HAP-1 (cell line): ENCODE measurements around the gene OPTN.
"Not testable (repeated sequence)": the region's sequence is repeated elsewhere in the genome, so short reads cannot be mapped to it uniquely, and the experiment has no call there.

Source experiments
- DNase-seq, 2 experiments: peaks; one replicate each; pipeline ENCODE4 v3.0.0-alpha.2; 2016 to 2020; ENCODE audit warnings: low spot score in 2 of 2
- H3K27me3 ChIP-seq: fragments of 250-450 bp; sonication (Bioruptor Pico); 2 replicates; pipeline ENCODE4 v1.5.1; 2020; ENCODE audit warnings: low read depth, mild to moderate bottlenecking, moderate library complexity
- H3K36me3 ChIP-seq: fragments of 250-450 bp; sonication (Bioruptor Pico); replicated peaks from 2 replicates; pipeline ENCODE4 v1.5.1; 2020; ENCODE audit warnings: mild to moderate bottlenecking
- H3K4me1 ChIP-seq: fragments of 250-450 bp; sonication (Bioruptor Pico); 2 replicates; pipeline ENCODE4 v1.5.1; 2020; ENCODE audit warnings: mild to moderate bottlenecking
- H3K4me3 ChIP-seq: fragments of 250-450 bp; sonication (Bioruptor Pico); 2 replicates; pipeline ENCODE4 v1.5.1; 2020; ENCODE audit warnings: mild to moderate bottlenecking, moderate library complexity
- H3K9me3 ChIP-seq: fragments of 250-450 bp; sonication (Bioruptor Pico); 2 replicates; pipeline ENCODE4 v1.5.1; 2020; ENCODE audit warnings: mild to moderate bottlenecking, moderate library complexity
- in situ Hi-C: fragments of 300-500 bp; cut with MboI; formaldehyde crosslinking; loops from 3 replicates; pipeline ENCODE4 v1.14.3; 2020; ENCODE audit warnings: low sequenced_read_pairs, inconsistent platforms, mixed read lengths

Gene OPTN

GRCh38 chr10:13155860-13156259, 55.9 kb downstream of the OPTN start:
- H3K4me1 ChIP-seq, in situ Hi-C loops, DNase-seq, H3K36me3 ChIP-seq, H3K27me3 ChIP-seq, H3K4me3 ChIP-seq, H3K9me3 ChIP-seq: not testable (repeated sequence)

GRCh38 chr10:13158401-13158800, 58.4 kb downstream of the OPTN start:
- Histone ChIP-seq H3K27me3 (no peaks in the 10 kb centered on the region), H3K4me1 (peaks cover 7% of the 10 kb centered on the region), H3K4me3 (no peak overlapping the region), H3K36me3 (peaks cover 3% of the 10 kb centered on the region), H3K9me3 (no peaks in the 10 kb centered on the region)
- in situ Hi-C loops, result no loop called here
- peak in 1 of 2 experiments; percentile 17 for DNase-seq

GRCh38 chr10:13160934-13161856, 61.2 kb downstream of the OPTN start, which contains the start of gene MCM10:
MCM10 (plus strand) TSS chr10:13161558; CDS start chr10:13164203, 2,645 bp downstream.
- in situ Hi-C loops, result no loop called here

GRCh38 chr10:13161857-13162271, 61.9 kb downstream of the OPTN start:
- Histone ChIP-seq H3K4me3 (peak overlapping the region; percentile 77), H3K36me3 (peaks cover 22% of the 10 kb centered on the region), H3K27me3 (no peaks in the 10 kb centered on the region), H3K9me3 (no peaks in the 10 kb centered on the region), H3K4me1 (peaks cover 9% of the 10 kb centered on the region)
- DNase-seq, result peak; percentile 8 to 39
- in situ Hi-C loops, result no loop called here

More at GRCh38 chr10:13160934-13161856, 61.2 kb downstream of the OPTN start, which contains the start of gene MCM10:
- Histone ChIP-seq H3K9me3 (no peaks in the 10 kb centered on the region), H3K4me1 (peaks cover 9% of the 10 kb centered on the region), H3K4me3 (peak within 1 kb of the TSS; percentile 77), H3K36me3 (peaks cover 17% of the 10 kb centered on the region), H3K27me3 (no peaks in the 10 kb centered on the region)
- peak; percentile 98 to 100 for DNase-seq

GRCh38 chr10:13163859-13164258, 63.9 kb downstream of the OPTN start:
- H3K9me3 ChIP-seq, result no peaks in the 10 kb centered on the region
- H3K27me3 ChIP-seq, result no peaks in the 10 kb centered on the region
- H3K36me3 ChIP-seq, result peaks cover 42% of the 10 kb centered on the region
- no peak overlapping the region for H3K4me3 ChIP-seq
- in situ Hi-C loops, result no loop called here
- peaks cover 9% of the 10 kb centered on the region for H3K4me1 ChIP-seq
- DNase-seq, result no peak

GRCh38 chr10:13165177-13165576, 65.2 kb downstream of the OPTN start:
- DNase-seq, result no peak
- Histone ChIP-seq H3K27me3 (no peaks in the 10 kb centered on the region), H3K36me3 (peaks cover 49% of the 10 kb centered on the region)

GRCh38 chr10:13167568-13167967, 67.6 kb downstream of the OPTN start:
- DNase-seq, result no peak
- Histone ChIP-seq H3K4me3 (no peak overlapping the region), H3K27me3 (no peaks in the 10 kb centered on the region), H3K36me3 (peaks cover 72% of the 10 kb centered on the region), H3K4me1 (peaks cover 5% of the 10 kb centered on the region; the same call in 1 of the 2 replicates), H3K9me3 (no peaks in the 10 kb centered on the region)
- in situ Hi-C loops, result no loop called here

More at GRCh38 chr10:13165177-13165576, 65.2 kb downstream of the OPTN start:
- no peaks in the 10 kb centered on the region for H3K9me3 ChIP-seq
- H3K4me1 ChIP-seq, result peaks cover 9% of the 10 kb centered on the region
- in situ Hi-C loops, result no loop called here
- no peak overlapping the region for H3K4me3 ChIP-seq

GRCh38 chr10:13168781-13169180, 68.8 kb downstream of the OPTN start:
- in situ Hi-C loops, result no loop called here
- Histone ChIP-seq H3K9me3 (no peaks in the 10 kb centered on the region), H3K4me1 (no peaks in the 10 kb centered on the region), H3K27me3 (no peaks in the 10 kb centered on the region), H3K4me3 (no peak overlapping the region), H3K36me3 (peaks cover 78% of the 10 kb centered on the region)
- no peak for DNase-seq

- no peak for DNase-seq
- Histone ChIP-seq H3K27me3 (no peaks in the 10 kb centered on the region), H3K36me3 (peaks cover 87% of the 10 kb centered on the region), H3K9me3 (no peaks in the 10 kb centered on the region), H3K4me3 (no peak overlapping the region), H3K4me1 (no peaks in the 10 kb centered on the region)
- in situ Hi-C loops, result no loop called here
Observed at GRCh38 chr10:13173616-13174015, 73.7 kb downstream of the OPTN start.

- no peaks in the 10 kb centered on the region for H3K9me3 ChIP-seq
- H3K27me3 ChIP-seq, result no peaks in the 10 kb centered on the region
- in situ Hi-C loops, result no loop called here
- H3K36me3 ChIP-seq, result peaks cover 97% of the 10 kb centered on the region
- no peaks in the 10 kb centered on the region for H3K4me1 ChIP-seq
- no peak overlapping the region for H3K4me3 ChIP-seq
- no peak for DNase-seq
Observed at GRCh38 chr10:13180788-13181187, 80.8 kb downstream of the OPTN start.

GRCh38 chr10:13182424-13182823, 82.5 kb downstream of the OPTN start:
- H3K4me1 ChIP-seq, result no peaks in the 10 kb centered on the region
- H3K27me3 ChIP-seq, result no peaks in the 10 kb centered on the region
- peaks cover 99% of the 10 kb centered on the region for H3K36me3 ChIP-seq
- no peaks in the 10 kb centered on the region for H3K9me3 ChIP-seq
- in situ Hi-C loops, result no loop called here
- DNase-seq, result no peak
- H3K4me3 ChIP-seq, result no peak overlapping the region

GRCh38 chr10:13183625-13184024, 83.7 kb downstream of the OPTN start:
- H3K4me1 ChIP-seq, result no peaks in the 10 kb centered on the region
- no peaks in the 10 kb centered on the region for H3K27me3 ChIP-seq
- in situ Hi-C loops, result no loop called here
- H3K36me3 ChIP-seq, result peaks cover 98% of the 10 kb centered on the region
- no peak for DNase-seq
- no peak overlapping the region for H3K4me3 ChIP-seq
- H3K9me3 ChIP-seq, result no peaks in the 10 kb centered on the region

- DNase-seq, result no peak
- H3K36me3 ChIP-seq, result peaks cover 98% of the 10 kb centered on the region
- H3K9me3 ChIP-seq, result no peaks in the 10 kb centered on the region
- in situ Hi-C loops, result no loop called here
- no peak overlapping the region for H3K4me3 ChIP-seq
- H3K4me1 ChIP-seq, result no peaks in the 10 kb centered on the region
- no peaks in the 10 kb centered on the region for H3K27me3 ChIP-seq
Observed at GRCh38 chr10:13184276-13184675, 84.3 kb downstream of the OPTN start.

- DNase-seq, result no peak
Observed at GRCh38 chr10:13184730-13185514, 85.0 kb downstream of the OPTN start.

More at GRCh38 chr10:13184730-13185514, 85.0 kb downstream of the OPTN start:
- H3K4me3 ChIP-seq, result no peak overlapping the region
- no peaks in the 10 kb centered on the region for H3K4me1 ChIP-seq
- in situ Hi-C loops, result no loop called here
- no peaks in the 10 kb centered on the region for H3K27me3 ChIP-seq
- peaks cover 98% of the 10 kb centered on the region for H3K36me3 ChIP-seq
- no peaks in the 10 kb centered on the region for H3K9me3 ChIP-seq
